Activated CD8-positive, alpha-beta memory T cell treated with anti-CD3 and anti-CD28 coated beads for 48 hours (primary cell): ENCODE results near the gene PEAK1.
"Not testable (repeated sequence)": the region's sequence is repeated elsewhere in the genome, so short reads cannot be mapped to it uniquely, and the experiment has no call there.

Experiments
- DNase-seq, 3 experiments: peaks; one replicate each; pipeline ENCODE4 v3.0.0-alpha.2; 2020; ENCODE audit warnings: low read depth in 2 of 3, low spot score in 2 of 3

Gene PEAK1

DNA sequence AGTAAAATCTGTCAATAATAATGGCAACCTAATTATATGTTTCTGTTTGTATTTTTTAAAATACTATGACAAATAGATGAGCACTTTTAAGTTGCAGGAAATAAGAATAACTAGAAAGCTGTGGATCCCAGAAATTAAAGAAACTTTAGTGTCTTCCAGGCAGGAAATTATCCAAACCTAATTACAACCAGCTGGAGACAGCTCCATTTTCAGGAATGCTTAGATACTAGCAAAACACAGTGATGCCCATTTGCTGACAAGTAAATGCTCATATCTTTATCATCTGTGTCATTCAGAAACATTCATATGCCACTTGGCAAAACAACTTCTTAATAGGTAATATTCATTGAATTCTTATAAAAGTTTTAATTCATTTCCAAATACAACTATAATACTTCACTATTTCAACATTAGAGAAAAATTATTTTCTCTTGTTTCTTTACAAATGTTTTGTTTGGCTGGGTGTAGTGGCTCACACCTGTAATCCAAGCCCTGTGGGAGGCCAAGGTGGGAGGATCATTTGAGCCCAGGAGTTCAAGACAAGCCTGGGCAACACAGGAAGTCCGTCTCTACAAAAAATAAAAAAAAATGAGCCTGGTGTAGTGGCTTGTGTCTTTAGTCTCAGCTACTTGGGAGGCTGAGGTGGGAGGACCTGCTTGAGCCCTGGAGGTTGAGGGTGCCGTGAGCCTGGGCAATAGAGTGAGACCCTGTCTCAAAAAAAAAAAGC lies 179.9 kb downstream of the PEAK1 start:
- DNase-seq: no peak

DNA sequence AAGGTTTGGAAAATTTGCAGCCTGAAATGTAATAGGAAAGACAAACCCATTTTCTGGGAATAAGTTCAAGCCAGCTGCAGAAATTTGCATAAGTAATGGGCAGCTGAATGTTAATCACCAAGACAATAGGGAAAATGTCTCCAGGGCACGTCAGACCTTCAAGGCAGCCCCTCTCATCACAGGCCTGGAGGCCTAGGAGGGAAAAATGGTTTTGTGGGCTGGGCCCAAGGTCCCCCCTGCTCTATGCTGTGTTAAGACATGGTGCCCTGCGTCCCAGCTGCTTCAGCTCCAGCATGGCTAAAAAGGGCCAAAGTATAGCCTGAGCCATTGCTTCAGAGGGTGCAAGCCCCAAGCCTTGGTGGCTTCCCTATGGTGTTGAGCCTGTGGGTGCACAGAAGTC lies 184.3 kb downstream of the PEAK1 start:
- DNase-seq: no peak

DNA sequence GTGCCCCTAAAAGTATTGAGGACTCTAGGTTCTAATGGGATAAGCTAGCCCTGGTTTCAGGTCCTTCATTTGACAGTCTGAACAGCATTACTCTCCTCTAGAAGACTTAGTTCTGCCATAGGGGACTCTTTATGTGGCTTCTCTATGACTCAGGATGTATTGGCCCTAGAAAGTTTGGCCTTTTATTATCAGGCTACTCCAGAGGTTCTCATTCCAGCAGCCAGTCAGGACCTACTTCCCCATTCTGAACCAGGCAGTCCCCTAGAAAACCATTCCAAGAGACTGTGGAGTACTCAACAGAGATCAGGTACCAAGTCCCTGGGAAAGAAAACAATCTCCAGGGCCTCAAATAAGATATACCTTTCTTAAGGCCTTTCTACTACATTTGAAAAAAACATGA lies 191.1 kb downstream of the PEAK1 start:
- DNase-seq: no peak

- no peak for DNase-seq
Measured at GRCh38 chr15:77226652-77227051, 193.3 kb downstream of the PEAK1 start.

GRCh38 chr15:77225646-77226045 lies 194.3 kb downstream of the PEAK1 start:
- DNase-seq: no peak

- no peak for DNase-seq
Measured at GRCh38 chr15:77225088-77225487, 194.8 kb downstream of the PEAK1 start.

GRCh38 chr15:77224352-77224751 lies 195.6 kb downstream of the PEAK1 start:
- DNase-seq: no peak

DNA sequence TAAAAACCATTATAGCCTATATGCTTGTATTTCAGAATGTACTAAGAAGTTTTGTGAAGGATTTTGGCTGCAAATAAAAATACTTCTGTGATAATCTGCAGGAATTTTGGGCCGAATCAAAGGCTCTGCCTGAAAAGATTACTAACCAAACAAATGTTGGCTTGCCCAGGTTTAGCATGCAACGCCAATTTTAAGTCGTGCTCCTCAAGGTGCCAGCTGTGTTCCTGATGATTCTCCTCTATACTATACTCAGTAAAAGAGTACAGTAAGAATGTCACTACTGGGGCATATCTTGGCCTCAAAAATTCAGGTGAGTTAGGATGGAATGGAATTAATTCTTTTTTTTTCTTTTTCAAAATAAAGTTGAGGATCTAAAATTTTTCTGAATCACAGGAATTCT lies 198.2 kb downstream of the PEAK1 start:
- DNase-seq: no peak

DNA sequence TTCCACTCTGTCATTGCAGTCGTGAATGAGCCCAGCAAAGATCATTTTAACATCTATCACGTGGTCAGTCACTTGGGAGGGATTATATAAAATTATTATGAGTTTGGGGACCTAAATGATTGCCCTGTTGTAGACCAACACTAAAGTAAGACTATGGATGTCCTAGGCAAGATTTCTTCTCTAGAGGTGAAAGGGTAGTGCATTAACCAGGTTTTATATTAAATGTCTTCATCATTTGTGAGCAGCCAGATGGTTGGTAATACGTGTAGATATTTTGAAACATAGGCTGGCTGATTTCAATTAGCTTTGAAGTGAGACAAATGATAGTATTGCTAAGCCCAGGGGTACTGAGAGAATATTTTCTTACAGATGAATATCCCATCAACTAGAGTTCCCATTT lies 198.7 kb downstream of the PEAK1 start:
- DNase-seq: no peak

- no peak for DNase-seq
Measured at GRCh38 chr15:77219841-77220240, 200.1 kb downstream of the PEAK1 start.

- DNase-seq: no peak
Measured at GRCh38 chr15:77209221-77209620, 210.7 kb downstream of the PEAK1 start.

DNA sequence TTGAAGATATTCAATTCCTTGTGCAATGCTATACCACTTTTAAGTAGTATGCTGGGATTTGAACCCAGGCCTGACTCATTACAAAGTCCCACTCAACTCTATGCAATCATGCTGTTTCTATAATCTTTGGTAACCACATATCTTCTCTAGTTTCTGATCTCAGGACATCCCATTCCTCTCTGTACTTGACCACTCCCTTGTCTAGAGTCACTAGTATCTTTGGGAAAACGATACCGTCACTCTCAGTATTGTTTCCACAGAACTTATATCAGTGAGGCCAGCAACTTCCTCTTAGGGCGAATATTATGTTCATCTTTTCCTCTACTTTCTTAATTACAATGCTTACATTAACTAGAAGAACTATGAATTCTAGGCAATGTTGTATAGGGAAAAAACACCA lies 211.7 kb downstream of the PEAK1 start:
- no peak for DNase-seq

DNA sequence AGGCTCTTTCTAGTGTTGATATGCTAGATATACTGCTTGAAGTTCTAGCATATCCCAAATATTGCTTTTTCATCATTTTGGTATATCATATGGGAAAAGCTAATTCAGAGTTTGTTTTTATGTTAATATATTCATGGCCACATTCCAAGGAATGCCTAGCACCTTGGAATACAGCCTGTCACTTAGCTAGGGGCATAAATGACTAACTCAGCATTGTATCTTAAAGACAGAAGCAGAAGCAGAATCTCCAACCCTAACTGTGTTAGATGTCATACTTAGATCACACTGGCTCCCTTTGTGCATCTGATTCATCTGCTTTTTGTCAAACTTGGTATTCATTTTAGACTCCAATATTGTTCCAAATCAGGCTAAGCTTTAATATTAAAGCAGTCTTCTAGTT lies 218.2 kb downstream of the PEAK1 start:
- DNase-seq: no peak

DNA sequence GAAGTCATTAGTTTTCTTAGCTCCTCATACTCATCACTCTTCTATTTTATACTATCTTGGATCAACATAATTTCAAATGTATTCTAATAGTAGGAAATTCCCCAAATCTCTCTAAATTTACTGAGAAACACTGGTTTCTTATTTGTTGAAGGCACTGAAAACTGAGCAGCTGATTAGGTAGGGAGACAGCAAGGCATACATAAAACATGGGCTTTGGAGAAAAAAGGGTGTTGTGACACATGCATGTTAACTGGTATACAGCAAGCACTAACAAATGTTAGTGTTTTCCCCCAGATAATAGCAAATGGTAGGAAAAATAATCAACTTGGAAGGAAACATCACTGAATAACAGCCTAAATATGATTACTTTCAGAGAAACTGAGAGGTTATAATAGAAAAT lies 223.5 kb downstream of the PEAK1 start:
- no peak for DNase-seq

- DNase-seq: no peak
Measured at GRCh38 chr15:77195586-77195985, 224.3 kb downstream of the PEAK1 start.

DNA sequence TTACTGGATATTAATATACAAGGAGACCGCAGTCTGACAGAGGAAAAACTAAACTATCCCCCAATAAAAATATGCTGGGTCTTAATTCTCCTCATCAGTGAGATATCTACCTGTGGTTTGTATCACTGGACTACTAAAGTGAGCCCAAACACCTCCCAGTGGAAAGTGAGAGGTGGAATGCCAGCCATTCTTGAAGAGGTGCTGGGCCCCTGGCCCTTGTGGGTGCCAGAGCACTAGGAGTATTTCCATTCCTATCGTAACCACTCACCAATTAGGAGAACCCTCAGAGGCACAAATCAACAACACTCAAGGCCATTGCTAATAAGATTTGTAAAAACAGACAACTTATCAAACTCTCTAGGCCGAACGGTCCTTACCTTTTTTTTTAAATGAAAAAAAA lies 227.5 kb downstream of the PEAK1 start:
- DNase-seq: no peak

GRCh38 chr15:77191230-77191834 lies 228.6 kb downstream of the PEAK1 start:
- DNase-seq: no peak

- no peak for DNase-seq
Measured at GRCh38 chr15:77187751-77188464, 232.0 kb downstream of the PEAK1 start.

DNA sequence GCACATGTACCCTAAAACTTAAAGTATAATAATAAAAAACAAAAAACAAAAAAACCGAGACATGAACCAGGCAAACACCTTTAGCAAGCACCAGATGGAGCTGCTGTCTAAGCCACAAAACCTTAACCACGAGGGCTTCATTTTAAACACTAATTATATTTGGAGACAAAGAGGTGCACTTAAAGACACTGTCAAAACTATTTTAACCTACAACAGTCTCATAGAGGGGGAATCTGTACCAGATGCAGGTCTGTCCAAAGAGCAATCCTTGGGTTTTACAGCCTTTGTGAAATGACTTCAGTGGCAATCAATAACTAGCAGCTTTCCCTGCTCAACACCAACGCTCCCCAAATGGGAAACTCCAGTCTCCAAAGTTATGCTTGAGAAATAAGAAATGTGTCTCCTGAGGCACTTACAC lies 233.3 kb downstream of the PEAK1 start:
- no peak for DNase-seq

GRCh38 chr15:77185242-77185785 lies 234.6 kb downstream of the PEAK1 start:
- no peak for DNase-seq

DNA sequence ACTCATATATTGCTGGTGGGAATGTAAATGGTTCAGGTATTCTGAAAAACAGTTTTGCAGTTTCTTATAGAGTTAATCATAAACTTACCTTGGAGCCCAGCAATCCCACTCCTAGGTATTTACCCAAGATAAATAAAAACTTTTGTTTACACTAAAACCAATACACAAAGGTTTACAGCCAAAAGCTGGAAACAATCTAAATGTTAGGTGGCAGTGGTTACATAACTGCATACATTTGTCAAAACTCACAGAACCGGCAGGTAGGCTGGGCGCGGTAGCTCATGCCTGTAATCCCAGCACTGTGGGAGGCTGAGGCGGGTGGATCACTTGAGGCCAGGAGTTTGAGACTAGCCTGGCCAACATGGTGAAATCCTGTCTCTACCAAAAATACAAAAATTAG lies 235.6 kb downstream of the PEAK1 start:
- not testable (repeated sequence) for DNase-seq

DNA sequence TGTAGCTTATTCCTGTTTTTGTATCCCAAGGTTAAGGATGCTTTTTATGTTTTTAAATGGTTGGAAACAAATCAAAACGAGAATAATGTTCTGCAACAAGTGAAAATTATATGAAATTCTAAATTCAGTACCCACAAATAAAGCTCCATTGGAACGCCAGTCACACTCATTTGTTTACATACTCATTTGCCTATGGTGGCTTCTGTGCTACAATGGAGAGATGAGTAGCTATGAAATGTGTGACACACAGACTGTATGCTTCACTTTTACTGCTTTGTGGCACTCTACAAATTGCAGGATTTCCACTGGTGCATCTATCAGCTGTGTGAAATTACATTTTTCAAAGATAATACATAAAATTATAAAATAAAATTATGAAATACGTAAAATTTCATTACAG lies 236.8 kb downstream of the PEAK1 start:
- DNase-seq: no peak
